Activated CD8-positive, alpha-beta T cell treated with anti-CD3 and anti-CD28 coated beads for 36 hours (primary cell): Measurements from ENCODE around the gene RFTN1. TPM values are rescaled to one million over a fixed set of nuclear protein-coding genes. Genes with fewer than 3 reads are reported as not detected.

Experiments used
- ATAC-seq: fragments of 200-7000 bp; cut with Tn5 transposase; one replicate; pipeline ENCODE4 v1.10.0; 2021; ENCODE audit warnings: mild to moderate bottlenecking, moderate library complexity
- CTCF ChIA-PET: fragments of 350-600 bp; sonication (Branson Sonifier 250); formaldehyde crosslinking; loops from one replicate; lab custom pipeline; 2021; ENCODE audit warnings: antibody characterized with exemption; lab: Charles Lee
- POLR2A ChIA-PET: fragments of 350-600 bp; sonication (Branson Sonifier 250); formaldehyde crosslinking; loops from one replicate; lab custom pipeline; 2021; ENCODE audit warnings: antibody characterized with exemption; lab: Charles Lee
- DNase-seq: peaks from one replicate; pipeline ENCODE4 v3.0.0-alpha.2; 2020
- H3K27ac Mint-ChIP-seq: one replicate; pipeline ENCODE4 v1.8.0; 2021; ENCODE audit warnings: mild to moderate bottlenecking, mixed read lengths
- H3K27me3 Mint-ChIP-seq: one replicate; pipeline ENCODE4 v1.8.0; 2021; ENCODE audit warnings: mixed read lengths
- H3K36me3 Mint-ChIP-seq: one replicate; pipeline ENCODE4 v1.8.0; 2021; ENCODE audit warnings: low read depth, mixed read lengths
- H3K4me1 Mint-ChIP-seq: one replicate; pipeline ENCODE4 v1.8.0; 2021; ENCODE audit warnings: low read depth, mixed read lengths
- H3K4me3 Mint-ChIP-seq: one replicate; pipeline ENCODE4 v1.8.0; 2021; ENCODE audit warnings: mild to moderate bottlenecking, moderate library complexity, mixed read lengths
- H3K9me3 Mint-ChIP-seq: one replicate; pipeline ENCODE4 v1.8.0; 2021; ENCODE audit warnings: mixed read lengths
- CTCF ChIP-seq: fragments of 200-600 bp; IDR thresholded peaks from one replicate; pipeline ENCODE4 v1.8.0; 2022; ENCODE audit warnings: antibody characterized with exemption, mild to moderate bottlenecking
- intact Hi-C: fragments of 100-400 bp; cut with micrococcal nuclease; formaldehyde crosslinking; loops from one replicate; pipeline ENCODE4 v1.10.0; 2022
- total RNA-seq, 2 experiments: library from RNA; stranded (reverse); gene quantifications; one replicate each; pipeline ENCODE4 v1.2.3, GENCODE V29; 2021

The RFTN1 gene
- total RNA-seq, 2 experiments from 2014 or later: 113 to 125 TPM

GRCh38 chr3:16447135-16447534 is 66.4 kb downstream of the RFTN1 start:
- ChIA-PET CTCF (no interaction called here), POLR2A (no interaction called here)
- Mint-ChIP-seq H3K4me3 (no peak overlapping the region), H3K27ac (no peak overlapping the region), H3K4me1 (peaks cover 53% of the 10 kb centered on the region), H3K9me3 (no peaks in the 10 kb centered on the region), H3K36me3 (peaks cover 59% of the 10 kb centered on the region), H3K27me3 (no peaks in the 10 kb centered on the region)
- ATAC-seq: no peak
- TF ChIP-seq CTCF: no peak
- intact Hi-C loops: no loop called here
- DNase-seq: no peak

- H3K9me3 Mint-ChIP-seq: no peaks in the 10 kb centered on the region
- no peak overlapping the region for H3K27ac Mint-ChIP-seq
- no peak overlapping the region for H3K4me3 Mint-ChIP-seq
- CTCF ChIA-PET: interaction anchor here (0.8 kb wide), 1 partner anchor 20 kb away, joined by 3 read pairs; no protein-coding TSS in a partner anchor
- ATAC-seq (no peak), DNase-seq (no peak)
- peaks cover 41% of the 10 kb centered on the region for H3K36me3 Mint-ChIP-seq
- no peaks in the 10 kb centered on the region for H3K27me3 Mint-ChIP-seq
- TF ChIP-seq CTCF: no peak
- peaks cover 47% of the 10 kb centered on the region for H3K4me1 Mint-ChIP-seq
- POLR2A ChIA-PET: interaction anchor here (1.6 kb wide), 1 partner anchor 9 kb away, joined by 3 read pairs; no protein-coding TSS in a partner anchor
- intact Hi-C loops: no loop called here
These were observed 69.2 kb downstream of the RFTN1 start for GRCh38 chr3:16444344-16444743.

GRCh38 chr3:16442730-16443129 is 70.8 kb downstream of the RFTN1 start:
- Mint-ChIP-seq H3K4me1 (peaks cover 42% of the 10 kb centered on the region), H3K27me3 (no peaks in the 10 kb centered on the region), H3K36me3 (peaks cover 37% of the 10 kb centered on the region), H3K4me3 (no peak overlapping the region), H3K9me3 (no peaks in the 10 kb centered on the region), H3K27ac (no peak overlapping the region)
- ATAC-seq (no peak), DNase-seq (no peak)
- ChIA-PET POLR2A (no interaction called here), CTCF (no interaction called here)
- TF ChIP-seq CTCF: no peak
- intact Hi-C loops: no loop called here

GRCh38 chr3:16441371-16441875 is 72.1 kb downstream of the RFTN1 start:
- no peak for DNase-seq
- H3K9me3 Mint-ChIP-seq: no peaks in the 10 kb centered on the region
- no peak overlapping the region for H3K4me3 Mint-ChIP-seq
- TF ChIP-seq CTCF: no peak
- intact Hi-C loops: no loop called here
- ChIA-PET POLR2A (no interaction called here), CTCF (no interaction called here)
- peaks cover 28% of the 10 kb centered on the region for H3K36me3 Mint-ChIP-seq
- H3K27me3 Mint-ChIP-seq: no peaks in the 10 kb centered on the region
- ATAC-seq: no peak
- no peak overlapping the region for H3K27ac Mint-ChIP-seq
- peaks cover 30% of the 10 kb centered on the region for H3K4me1 Mint-ChIP-seq

GRCh38 chr3:16439848-16440708 is 73.4 kb downstream of the RFTN1 start:
- Mint-ChIP-seq H3K4me3 (no peak overlapping the region), H3K27me3 (no peaks in the 10 kb centered on the region), H3K9me3 (no peaks in the 10 kb centered on the region), H3K27ac (no peak overlapping the region), H3K36me3 (peaks cover 18% of the 10 kb centered on the region), H3K4me1 (peaks cover 27% of the 10 kb centered on the region)
- ChIA-PET POLR2A (interaction anchor here (0.8 kb wide), 1 partner anchor 22 kb away, joined by 4 read pairs; no protein-coding TSS in a partner anchor), CTCF (interaction anchor here (0.6 to 0.8 kb wide), 2 partner anchors 42 to 46 kb away, joined by 3 read pairs; no protein-coding TSS in a partner anchor)
- no peak for DNase-seq
- intact Hi-C loops: no loop called here
- no peak for TF ChIP-seq CTCF
- no peak for ATAC-seq
